Activated effector memory CD4-positive, alpha-beta T cell treated with Interleukin-2 at 50 U/mL for 16 hours (primary cell): ENCODE measurements around the gene KIRREL3.

Experiments
- DNase-seq: peaks from one replicate; pipeline ENCODE4 v3.0.0-alpha.2; 2020

KIRREL3 gene

DNA sequence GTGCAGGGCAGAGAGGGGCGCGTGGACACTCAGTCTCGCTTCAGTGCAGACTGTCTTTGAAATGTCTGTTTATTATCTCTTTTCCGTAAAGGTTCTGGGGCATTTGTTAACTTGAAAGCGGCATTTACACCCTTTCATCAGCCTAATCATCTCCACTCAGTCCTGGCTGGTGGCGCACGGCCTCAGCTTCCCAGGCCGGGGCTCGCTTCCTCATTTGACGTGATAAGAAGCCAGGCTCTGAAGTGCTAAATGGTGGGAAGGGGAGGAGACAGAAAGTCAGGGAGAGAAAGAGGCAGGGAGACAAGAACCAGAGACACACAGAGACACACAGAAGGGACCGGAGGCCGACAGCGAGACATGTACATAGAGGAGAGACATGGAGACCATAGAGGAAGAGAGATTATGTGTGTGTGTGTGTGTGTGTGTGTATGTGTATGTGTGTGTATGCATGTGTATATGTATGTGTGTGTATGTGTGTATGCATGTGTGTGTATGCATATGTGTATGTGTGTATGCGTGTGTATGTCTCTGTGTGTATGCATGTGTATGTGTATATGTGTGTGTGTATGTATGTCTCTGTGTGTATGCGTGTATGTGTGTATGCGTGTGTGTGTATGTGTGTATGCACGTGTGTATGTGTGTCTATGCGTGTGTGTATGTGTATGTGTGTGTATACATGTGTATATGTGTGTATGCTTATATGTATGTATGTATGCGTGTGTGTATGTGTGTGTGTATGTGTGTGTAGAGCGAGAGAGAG is 543.6 kb downstream of the KIRREL3 start:
- no peak for DNase-seq

DNA sequence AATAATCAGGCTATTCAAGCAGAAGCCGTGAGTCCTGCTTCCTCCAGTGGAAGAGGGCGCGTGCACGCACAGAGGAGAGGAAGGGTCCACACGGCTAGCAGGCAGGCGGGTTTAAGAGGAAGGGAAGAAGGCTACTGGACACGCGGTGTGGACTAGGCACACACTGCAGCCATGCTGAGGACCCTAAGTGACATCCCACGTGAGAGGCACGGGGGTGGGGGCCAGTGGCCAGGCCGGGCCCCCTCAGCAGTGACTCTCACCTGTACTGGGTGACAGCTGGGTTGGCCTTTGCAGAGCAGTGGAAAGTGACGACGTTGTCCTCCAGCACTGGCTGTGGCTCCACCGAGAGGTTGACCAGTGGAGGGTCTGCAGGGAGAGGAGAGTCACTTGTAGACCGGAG is 544.5 kb downstream of the KIRREL3 start:
- DNase-seq, result no peak

DNA sequence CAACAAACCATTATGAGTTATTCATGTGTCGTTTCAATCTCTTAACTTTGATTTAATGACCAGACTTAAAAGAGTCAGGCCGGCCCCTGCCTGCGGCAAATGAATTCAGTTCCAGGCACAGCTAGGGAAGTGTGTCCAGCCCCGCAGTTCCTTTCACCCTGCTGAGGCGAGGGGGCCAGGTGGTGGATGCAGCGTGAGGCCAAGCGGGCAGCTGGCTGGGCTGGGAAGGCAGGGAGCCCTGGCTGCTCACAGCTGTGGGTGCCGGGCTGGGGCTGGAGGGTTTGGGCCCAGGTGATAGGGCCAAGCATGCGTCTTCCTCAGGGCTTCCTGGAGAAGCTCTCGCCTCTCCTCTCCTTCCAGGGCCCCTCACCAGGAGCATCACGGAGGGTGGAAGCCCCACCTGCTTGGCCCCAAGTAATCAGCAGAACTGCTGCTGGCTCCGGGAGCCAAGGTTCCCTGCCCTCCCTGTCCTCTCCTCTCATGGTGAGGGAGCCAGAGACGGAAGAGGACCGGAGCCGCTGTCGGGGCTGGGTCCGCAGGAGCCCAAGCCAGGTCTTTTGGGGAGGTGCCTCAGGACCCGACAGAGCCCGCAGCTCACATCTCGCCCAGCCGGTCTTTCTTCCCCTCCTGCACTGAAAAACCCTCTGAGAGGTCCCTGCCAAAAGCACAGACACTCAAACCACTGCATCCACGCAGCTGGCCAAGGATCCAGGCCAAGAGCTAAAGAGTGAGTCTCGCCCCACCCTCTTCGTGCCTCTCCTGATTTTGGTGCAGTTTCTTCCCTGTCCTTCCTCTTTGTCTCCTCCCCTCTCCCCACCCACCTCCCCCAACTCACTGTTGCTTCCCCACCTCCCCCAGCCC is 548.1 kb downstream of the KIRREL3 start:
- DNase-seq, result no peak

DNA sequence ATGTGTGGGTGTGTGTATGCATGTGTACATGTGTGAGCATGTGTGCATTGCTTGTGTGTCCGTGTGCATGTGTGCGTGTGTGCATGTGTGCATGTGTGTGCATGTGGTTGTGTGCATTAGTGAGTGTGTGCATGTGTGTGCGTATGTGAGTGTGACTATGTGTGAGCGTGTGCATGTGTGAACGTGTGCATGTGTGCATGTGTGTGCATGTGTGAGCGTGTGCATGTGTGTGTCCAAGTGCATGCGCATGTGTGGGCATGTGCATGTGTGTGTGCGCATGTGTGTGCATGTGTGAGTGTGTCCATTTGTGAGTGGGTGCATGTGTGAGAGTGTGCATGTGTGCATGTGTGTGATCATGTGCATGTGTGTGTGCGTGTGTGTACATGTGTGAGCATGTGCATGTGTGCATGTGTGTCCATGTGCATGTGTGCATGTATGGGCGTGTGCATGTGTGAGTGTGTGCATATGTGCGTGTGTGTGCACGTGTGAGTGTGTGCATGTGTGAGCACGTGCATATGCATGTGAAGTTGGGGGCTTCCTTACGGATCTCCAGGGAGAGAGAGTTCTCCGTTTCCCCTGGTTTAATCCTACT is 549.3 kb downstream of the KIRREL3 start:
- no peak for DNase-seq

DNA sequence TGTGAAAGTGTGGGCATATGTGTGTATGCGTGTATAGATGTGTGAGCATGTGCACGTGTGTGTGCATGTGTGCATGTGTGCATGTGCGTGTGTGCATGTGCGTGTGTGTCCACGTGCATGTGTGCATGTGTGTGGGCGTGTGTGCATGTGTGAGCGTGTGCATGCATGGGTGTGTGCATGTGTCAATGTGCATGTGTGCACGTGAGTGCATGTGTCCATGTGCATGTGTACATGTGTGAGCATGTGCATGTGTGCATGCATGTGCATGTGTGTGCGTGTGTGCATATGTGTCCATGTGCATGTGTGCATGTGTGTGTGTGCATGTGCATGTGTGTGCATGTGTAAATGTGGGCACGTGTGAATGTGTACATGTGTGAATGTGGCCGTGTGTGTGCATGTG is 549.8 kb downstream of the KIRREL3 start:
- DNase-seq, result no peak

DNA sequence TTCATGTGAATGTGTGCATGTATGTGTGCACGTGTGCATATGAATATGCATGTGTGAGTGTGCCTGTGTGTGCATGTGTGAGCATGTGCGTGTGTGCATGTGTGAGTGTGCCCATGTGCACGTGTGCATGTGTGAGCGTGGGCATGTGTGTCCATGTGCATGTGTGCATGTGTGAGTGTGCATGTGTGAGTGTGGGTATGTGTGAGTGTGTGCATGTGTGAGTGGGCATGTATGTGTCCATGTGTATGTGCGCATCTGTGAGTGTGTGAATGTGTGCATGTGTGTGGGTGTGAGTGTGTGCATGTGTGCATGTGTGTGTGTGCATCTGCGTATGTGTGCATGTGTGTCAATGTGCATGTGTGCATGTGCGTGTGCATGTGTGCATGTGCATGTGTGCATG is 550.4 kb downstream of the KIRREL3 start:
- DNase-seq, result no peak

DNA sequence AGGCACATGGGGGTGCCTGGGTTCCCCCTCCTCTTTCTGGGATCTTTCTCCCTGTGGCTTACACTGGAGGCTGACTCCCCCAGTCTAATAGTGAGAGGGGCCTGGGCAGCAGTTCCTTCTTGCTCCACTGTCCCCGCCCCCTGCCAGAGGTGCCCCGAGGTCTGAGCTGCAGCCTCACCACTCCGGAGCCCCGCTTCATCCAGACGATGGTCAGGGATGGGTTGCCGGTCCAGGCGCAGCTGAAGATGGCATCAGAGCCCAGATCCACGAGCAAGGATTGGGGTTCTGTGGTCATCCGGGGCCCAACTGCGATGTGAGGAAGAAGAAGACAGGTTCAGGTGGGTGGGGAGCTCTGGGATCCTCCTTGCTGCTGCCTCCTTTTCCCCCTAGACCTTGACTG is 554.0 kb downstream of the KIRREL3 start:
- DNase-seq, result no peak

DNA sequence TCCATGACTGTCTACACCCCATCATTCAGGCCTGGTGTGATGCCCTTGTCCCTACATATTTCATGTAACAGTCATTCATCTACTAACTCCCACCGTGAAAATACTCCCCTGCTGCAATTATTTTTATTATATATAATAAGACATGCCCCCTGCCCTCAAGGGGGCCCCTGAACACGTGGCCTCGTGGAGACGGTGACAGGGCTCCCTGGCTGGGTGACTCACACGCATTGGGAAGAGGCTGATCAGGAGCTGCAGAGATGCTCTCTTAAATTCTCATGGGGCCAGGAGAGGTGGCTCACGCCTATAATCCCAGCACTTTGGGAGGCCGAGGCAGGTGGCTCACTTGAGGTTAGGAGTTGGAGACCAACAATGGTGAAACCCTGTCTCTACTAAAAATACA is 556.5 kb downstream of the KIRREL3 start:
- DNase-seq, result no peak

DNA sequence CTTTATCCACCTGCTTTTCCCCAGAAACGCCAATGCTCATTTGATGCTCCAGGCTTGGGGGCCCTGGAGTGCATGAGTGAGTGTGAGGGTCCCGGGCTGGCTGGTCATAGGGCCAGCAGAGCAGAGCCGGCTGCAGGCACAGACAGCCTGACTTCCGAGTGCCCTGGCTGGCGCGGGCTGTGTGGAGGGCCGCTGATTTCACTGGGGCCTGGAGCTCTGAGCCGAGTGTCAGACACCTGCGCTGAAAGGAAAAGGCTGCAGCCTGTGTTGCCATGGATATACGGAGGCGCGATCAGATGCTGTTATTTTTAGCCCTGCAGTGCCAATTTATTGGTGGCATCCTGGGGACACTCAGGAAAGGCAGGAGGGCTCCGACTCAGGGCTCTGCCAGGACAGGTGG is 557.5 kb downstream of the KIRREL3 start:
- no peak for DNase-seq

DNA sequence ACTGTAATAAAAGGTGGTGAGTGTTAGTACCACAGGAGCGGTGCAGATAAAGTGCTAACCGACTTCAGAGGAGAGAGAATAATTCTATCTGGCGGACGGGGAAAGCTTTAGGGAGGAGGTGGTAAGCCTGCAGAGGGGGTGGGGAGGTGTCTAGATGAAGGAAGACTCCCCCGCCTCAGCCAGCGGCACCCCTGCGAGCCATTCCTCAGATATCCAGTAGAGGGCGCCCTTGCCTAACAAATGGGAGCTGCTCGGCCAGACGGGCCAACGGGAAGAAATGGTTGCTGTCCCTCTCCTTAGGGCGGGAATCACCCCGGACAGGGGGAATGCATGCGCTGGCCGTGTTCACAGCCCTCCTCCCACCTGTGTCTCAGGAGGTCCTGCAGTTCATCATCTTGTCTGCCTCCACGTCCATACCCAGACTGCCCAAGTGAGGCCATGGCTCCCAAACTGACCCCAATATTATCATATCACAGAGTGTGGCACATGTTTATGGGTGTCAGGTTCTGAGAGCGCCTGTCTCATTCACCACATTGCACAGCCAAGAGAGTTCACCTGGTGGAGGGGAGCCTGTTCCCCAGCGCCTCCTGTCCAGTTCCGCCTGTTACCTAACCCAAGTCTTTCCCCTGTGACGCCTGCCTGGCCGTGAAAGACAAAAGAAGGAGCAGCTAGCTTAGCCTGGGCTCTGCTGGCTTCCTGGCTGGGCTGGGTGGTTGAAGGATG is 559.6 kb downstream of the KIRREL3 start:
- peak; percentile 47 for DNase-seq

DNA sequence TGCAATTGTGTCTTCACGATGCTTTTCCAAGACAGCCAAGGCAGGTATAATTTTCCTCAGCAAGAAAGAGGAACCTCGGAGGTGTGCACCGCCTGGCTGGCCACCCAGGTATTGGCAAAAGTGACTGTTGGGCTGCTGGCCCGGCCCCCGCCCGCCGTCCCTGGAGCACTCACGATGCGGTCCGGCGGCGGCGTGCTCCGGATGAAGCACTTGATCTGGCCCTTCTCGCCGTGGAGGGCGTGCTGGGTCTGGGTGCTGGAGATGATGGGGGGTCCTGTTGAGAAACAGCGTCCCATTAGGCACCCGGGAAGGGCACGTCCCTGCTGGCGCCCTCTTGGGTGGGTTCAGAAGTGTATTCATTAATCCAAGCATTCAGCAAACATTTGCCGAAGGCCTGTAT is 560.3 kb downstream of the KIRREL3 start:
- no peak for DNase-seq

DNA sequence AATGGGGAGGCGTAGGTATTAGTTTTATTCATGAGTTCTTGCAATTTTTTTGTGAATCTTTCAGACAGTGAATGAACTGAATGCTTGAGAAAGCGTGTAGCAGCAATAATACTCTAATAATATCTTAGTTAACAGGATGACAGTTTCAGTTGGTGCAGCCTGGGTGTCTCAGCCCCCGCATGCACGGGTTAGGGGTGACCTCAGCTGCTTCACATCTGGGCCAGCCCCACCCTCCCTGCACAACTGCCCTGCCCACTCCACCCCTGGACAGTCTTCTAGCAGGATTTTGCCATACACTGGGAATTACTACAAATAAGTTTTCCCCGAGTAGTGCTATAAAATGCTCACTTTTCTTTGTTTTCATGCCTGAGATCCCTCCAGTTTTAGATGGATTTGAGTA is 561.9 kb downstream of the KIRREL3 start:
- DNase-seq, result no peak

DNA sequence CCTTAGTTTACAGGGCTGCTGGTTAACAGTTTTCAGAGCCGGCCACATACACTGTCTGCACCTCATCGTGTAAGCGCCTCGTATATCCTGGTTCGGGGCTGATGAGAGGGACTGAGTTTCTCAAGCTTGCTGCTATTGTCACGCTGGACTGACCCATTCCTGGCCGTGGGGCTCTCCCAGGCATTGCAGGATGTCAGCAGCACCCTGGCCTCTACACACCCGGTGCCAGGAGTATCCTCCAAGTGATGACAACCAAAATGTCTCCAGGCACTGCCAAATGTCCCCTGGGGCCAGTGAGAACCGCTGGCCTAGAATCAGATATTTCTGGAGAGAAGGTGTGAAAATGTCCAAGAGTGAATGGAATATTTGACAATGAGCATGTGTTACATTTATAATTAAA is 562.3 kb downstream of the KIRREL3 start:
- no peak for DNase-seq

DNA sequence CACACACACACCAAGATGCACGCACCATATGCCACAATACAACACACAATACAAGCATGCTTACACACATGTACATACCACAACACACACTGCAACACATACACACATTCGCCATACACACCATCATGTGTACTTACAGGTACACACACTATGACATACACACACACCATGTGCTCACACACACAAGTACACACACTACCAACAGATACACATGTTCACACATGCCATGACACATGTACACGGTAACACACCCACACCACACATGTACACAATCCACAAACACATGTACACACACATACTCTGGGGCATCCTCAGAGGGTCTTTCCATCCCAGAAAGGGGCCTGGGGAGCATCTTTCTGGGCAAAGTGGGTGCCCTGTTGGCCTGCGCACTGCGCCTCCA is 562.8 kb downstream of the KIRREL3 start:
- no peak for DNase-seq

DNA sequence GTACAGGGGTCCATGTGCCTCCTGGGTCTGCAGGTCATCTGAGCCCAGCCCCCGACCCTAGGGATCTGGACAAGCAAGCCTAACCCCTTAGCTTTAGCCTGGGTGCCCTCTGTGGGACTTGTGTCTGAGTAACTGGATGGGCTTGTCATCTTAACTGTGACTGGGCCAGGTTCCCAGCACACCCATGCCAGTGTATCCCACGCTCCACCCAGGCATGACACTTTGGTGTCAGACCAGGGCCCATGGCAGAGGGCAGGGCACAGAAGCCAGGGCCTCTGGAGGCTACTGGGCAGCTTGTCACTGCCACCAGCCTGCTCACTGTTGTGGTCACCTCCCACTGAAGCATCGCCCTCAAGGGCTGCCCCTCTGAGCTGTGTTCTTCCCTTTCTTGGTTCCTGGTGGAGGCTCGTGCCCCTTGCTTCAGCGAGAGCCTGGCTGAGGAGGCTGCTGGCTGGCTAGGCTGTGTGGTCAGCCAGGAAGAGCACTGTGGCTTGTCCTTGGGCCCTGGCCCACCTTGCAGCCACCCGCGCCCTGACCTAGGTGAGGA is 564.3 kb downstream of the KIRREL3 start:
- DNase-seq, result no peak

DNA sequence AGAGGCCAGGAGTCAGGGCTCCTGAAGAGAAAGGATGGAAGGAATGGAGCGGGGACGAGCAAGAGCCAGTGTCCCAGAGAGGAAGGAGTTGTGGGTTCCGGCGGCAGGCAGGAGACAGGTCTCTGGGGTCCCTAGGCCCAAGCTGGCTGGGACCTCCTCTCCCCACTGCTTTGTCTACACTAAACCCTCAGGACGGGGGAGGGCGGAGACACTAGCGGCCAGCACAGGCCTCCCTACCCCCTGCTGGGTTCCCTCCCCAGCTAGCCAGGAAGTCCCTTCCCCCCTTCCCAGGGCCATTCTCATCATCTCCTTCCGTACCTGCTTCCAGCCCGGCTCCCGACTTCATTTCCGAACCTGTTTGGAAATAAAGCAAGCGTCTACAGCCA is 565.6 kb downstream of the KIRREL3 start:
- DNase-seq, result no peak

DNA sequence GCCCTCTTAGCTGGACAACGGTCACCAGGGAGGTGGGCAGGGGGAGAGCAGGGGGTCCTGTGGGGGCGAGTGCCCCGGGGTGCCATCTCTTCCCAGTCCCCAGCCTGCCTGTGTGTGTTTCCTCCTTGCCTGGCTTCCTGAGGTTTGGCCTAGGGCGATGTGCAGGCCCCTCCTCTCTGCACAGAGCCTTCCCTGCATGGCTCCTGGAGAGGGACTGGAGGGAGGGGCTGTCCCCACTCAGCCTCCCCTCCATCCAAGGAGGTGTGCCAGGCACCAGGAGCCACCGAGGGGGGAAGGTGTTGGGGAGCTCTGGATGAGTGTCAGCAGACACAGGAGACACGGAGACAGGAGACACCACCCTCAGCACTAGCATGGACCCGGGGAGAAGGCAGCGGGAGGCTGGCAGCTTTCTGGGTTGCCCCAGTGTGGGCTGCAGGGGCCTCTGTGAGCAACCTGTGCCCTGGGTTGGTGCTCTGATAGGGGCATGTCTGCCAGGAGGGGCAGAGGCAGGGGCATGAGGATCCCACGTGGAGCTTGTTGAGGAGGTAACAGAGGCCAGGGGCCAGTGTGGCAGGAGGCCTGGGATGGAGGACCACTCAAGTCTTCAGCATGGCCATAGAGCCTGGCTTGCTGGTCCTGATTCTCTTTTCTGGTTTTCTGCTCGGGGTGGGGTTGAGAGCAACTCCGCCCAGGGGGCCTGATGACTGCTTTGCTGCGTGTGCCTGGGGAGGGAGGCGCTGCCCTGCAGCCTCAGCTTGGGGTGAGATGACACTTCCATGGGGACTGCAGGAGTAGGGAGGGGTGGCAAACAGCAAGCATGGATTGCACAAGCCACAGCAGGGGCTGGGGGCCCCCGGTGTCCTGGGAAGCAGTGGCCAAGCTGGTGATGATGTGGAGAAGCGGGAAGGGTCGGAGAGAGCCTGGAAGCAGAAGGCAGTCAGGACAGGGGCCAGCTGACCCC is 566.3 kb downstream of the KIRREL3 start:
- DNase-seq, result no peak

DNA sequence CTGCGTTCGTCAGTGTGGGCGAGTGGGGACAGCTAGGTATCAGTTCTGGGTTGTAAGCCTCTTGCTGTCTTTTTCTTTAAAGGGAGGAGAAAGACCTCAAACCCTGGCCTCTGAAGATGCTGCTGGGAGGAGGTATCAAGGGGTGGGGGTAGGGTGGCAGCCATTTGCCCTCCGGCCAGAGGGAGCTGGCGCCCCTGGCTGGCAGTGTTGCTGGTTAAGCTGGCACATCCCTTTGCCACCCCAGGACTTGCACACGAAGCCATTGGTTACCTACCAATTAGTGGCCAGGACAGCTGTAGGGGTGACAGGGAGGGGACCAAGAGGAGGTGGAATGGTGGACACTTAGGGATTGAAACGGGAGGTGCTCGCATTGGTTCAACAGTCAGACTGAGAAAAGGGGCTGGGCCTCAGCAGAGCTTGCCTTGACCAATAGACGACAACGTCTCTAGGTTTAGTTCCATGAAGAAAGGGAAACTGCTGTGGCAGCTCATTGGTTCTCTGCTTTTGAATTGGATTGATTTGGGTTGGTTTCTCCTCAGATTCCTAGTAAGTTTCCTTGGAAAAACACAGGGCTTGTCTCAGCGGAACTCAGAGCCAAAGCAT is 567.2 kb downstream of the KIRREL3 start:
- no peak for DNase-seq

DNA sequence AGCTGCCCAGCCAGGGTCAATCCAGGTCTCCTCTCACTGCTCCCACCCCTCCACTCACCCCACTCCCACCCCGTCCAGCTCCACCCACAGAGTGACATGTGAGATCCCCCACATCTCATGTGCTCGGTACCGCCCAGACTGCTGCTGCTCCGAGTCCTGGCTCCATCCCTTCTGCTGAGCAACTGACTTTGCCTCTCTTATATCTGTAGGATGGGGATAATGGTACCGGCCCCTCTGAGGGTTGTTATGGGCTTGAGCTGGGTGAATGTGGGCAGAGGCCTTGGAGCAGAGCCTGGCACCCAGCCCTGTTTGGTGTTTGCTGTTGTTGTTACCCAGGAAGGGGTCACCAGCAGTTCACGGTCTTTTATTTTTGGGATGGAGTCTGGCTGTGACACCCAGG is 568.0 kb downstream of the KIRREL3 start:
- no peak for DNase-seq

DNA sequence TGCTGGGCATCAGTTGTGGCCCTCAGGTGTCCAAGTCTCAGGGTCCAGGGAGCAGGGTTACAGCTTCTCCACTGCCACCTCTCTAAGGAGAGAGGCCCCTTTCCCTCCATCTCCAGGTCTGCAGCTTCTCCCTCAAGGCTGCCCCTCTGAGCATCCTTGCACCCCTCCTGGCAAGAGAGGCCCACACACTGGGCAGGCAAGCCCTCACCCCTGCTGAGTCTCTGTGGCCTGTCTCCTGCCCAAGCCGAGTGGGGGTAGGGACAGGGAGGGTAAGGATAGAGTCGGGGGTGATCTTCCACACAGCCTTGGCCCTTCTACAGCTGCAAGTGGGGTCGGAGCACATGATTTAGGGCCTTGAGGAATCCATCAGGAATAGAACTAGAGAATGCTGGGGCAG is 568.5 kb downstream of the KIRREL3 start:
- no peak for DNase-seq

DNA sequence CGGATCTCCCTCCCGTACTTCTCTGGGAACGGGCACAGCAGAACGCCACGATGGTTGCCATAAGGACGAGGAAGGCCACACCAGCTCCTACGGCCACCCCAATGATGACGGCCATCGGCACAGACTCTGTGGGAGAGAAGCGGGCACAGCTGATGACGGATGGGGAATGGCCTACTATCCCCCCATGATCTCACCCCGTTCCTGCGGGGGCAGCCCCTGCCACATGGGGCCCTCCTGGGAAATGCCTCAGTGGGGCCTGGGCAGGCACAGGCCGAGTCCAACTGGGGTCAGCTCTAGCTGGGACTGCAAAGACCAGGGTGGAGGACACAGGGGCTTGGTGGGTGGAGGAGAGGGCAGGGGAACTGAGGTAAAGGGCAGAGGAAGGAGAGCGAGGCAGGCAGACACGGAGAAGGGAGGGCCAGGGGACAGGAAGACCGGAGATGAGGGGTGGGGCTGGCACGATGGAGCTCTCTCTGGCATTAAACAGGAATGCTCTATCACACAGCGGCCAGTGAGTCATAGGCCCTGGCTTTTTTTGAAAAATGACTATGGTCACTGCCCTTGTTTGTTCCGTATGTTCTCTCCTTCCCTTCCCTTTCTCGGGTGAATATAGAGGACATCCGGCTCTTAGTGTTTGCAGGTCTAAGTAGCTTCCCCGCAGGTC is 569.0 kb downstream of the KIRREL3 start:
- DNase-seq, result no peak
